Measurements from ENCODE around the gene CAMK1D.

The CAMK1D gene

GRCh38 chr10:12628153-12628552 is 278.8 kb downstream of the CAMK1D start:
- DNase-seq (ENCODE audit: low read depth, low spot score) = no peak

GRCh38 chr10:12628964-12629766 is 279.8 kb downstream of the CAMK1D start:
- DNase-seq (ENCODE audit: low read depth, low spot score) = no peak

- DNase-seq (ENCODE audit: low read depth, low spot score) = no peak
These were observed 280.4 kb downstream of the CAMK1D start for GRCh38 chr10:12629767-12630165.

- no peak for DNase-seq (ENCODE audit: low read depth, low spot score)
These were observed 281.9 kb downstream of the CAMK1D start for GRCh38 chr10:12631216-12631615.

GRCh38 chr10:12631787-12632562 is 282.6 kb downstream of the CAMK1D start:
- DNase-seq (ENCODE audit: low read depth, low spot score) = no peak

GRCh38 chr10:12633776-12634620 is 284.7 kb downstream of the CAMK1D start:
- no peak for DNase-seq (ENCODE audit: low read depth, low spot score)

GRCh38 chr10:12634621-12634931 is 285.2 kb downstream of the CAMK1D start:
- DNase-seq (ENCODE audit: low read depth, low spot score) = no peak

GRCh38 chr10:12635127-12635541 is 285.8 kb downstream of the CAMK1D start:
- no peak for DNase-seq (ENCODE audit: low read depth, low spot score)

GRCh38 chr10:12636571-12636970 is 287.2 kb downstream of the CAMK1D start:
- no peak for DNase-seq (ENCODE audit: low read depth, low spot score)

- no peak for DNase-seq (ENCODE audit: low read depth, low spot score)
These were observed 288.3 kb downstream of the CAMK1D start for GRCh38 chr10:12637649-12638048.

GRCh38 chr10:12638103-12638502 is 288.8 kb downstream of the CAMK1D start:
- DNase-seq (ENCODE audit: low read depth, low spot score) = no peak

- no peak for DNase-seq (ENCODE audit: low read depth, low spot score)
These were observed 289.4 kb downstream of the CAMK1D start for GRCh38 chr10:12638781-12639180.

- DNase-seq (ENCODE audit: low read depth, low spot score) = no peak
These were observed 290.9 kb downstream of the CAMK1D start for GRCh38 chr10:12639996-12640944.

GRCh38 chr10:12642036-12642435 is 292.7 kb downstream of the CAMK1D start:
- DNase-seq (ENCODE audit: low read depth, low spot score) = no peak

GRCh38 chr10:12643279-12643678 is 293.9 kb downstream of the CAMK1D start:
- no peak for DNase-seq (ENCODE audit: low read depth, low spot score)

GRCh38 chr10:12644380-12645144 is 295.2 kb downstream of the CAMK1D start:
- no peak for DNase-seq (ENCODE audit: low read depth, low spot score)

GRCh38 chr10:12645449-12645848 is 296.1 kb downstream of the CAMK1D start:
- no peak for DNase-seq (ENCODE audit: low read depth, low spot score)

- no peak for DNase-seq (ENCODE audit: low read depth, low spot score)
These were observed 299.8 kb downstream of the CAMK1D start for GRCh38 chr10:12649012-12649584.

- DNase-seq (ENCODE audit: low read depth, low spot score) = no peak
These were observed 300.8 kb downstream of the CAMK1D start for GRCh38 chr10:12650122-12650521.

Data from iPS DF 19.7 (cell line).